SU-DHL-6 (cell line): ENCODE data around the gene CYBRD1.

Source experiments
- H2AFZ ChIP-seq: fragments of 200-600 bp; sonication (generic); 2 replicates; pipeline ENCODE4 v1.6.1; 2014; ENCODE audit warnings: low read depth, mild to moderate bottlenecking, moderate library complexity, mixed read lengths, antibody characterized with exemption, low read length; ENCODE audit not compliant: severe bottlenecking
- H3F3A ChIP-seq: fragments of 200-600 bp; shearing (Covaris generic); 2 replicates; pipeline ENCODE4 v1.6.0; 2016; ENCODE audit warnings: antibody characterized with exemption, mild to moderate bottlenecking; ENCODE audit not compliant: insufficient read depth
- H3K27ac ChIP-seq: fragments of 200-600 bp; sonication (generic); 2 replicates; pipeline ENCODE4 v1.5.1; 2016; ENCODE audit warnings: low read depth, mild to moderate bottlenecking, low read length, moderate library complexity, mixed read lengths
- H3K27me3 ChIP-seq: fragments of 200-600 bp; sonication (generic), shearing (Covaris generic); 2 replicates; pipeline ENCODE4 v1.6.0; 2014; ENCODE audit warnings: mild to moderate bottlenecking, low read length
- H3K36me3 ChIP-seq: fragments of 200-600 bp; sonication (generic); 2 replicates; pipeline ENCODE4 v1.6.1; 2014; ENCODE audit warnings: mild to moderate bottlenecking, low read length, mixed read lengths
- H3K4me2 ChIP-seq: fragments of 300-600, 200-600 bp; shearing (Covaris generic), sonication (generic); 2 replicates; pipeline ENCODE4 v1.6.0; 2014; ENCODE audit warnings: low read length, low read depth, mild to moderate bottlenecking; ENCODE audit not compliant: poor library complexity, severe bottlenecking
- H3K4me3 ChIP-seq: fragments of 200-600 bp; sonication (generic); 2 replicates; pipeline ENCODE4 v1.5.1; 2014; ENCODE audit warnings: antibody characterized with exemption, low read length, mild to moderate bottlenecking, mixed read lengths; ENCODE audit not compliant: insufficient read depth, poor library complexity, severe bottlenecking
- H3K79me2 ChIP-seq: fragments of 200-600 bp; sonication (generic); 2 replicates; pipeline ENCODE4 v1.6.1; 2014; ENCODE audit warnings: mild to moderate bottlenecking, low read length, moderate library complexity; ENCODE audit not compliant: insufficient read depth
- H3K9ac ChIP-seq: fragments of 200-600 bp; sonication (generic); 2 replicates; pipeline ENCODE4 v1.7.0; 2014; ENCODE audit warnings: mild to moderate bottlenecking, low read length
- H3K9me2 ChIP-seq: fragments of 200-600 bp; sonication (generic); replicated peaks from 2 replicates; pipeline ENCODE4 v1.6.1; 2014; ENCODE audit warnings: low read length; ENCODE audit not compliant: insufficient read depth
- H3K9me3 ChIP-seq: fragments of 200-600 bp; sonication (generic); 2 replicates; pipeline ENCODE4 v1.6.1; 2014; ENCODE audit warnings: low read length, mixed read lengths; ENCODE audit not compliant: insufficient read depth
- H4K20me1 ChIP-seq: fragments of 200-600 bp; sonication (generic); 2 replicates; pipeline ENCODE4 v1.6.1; 2014; ENCODE audit warnings: low read depth, mild to moderate bottlenecking, antibody characterized with exemption, low read length, moderate library complexity, mixed read lengths
- EZH2phosphoT487 ChIP-seq: fragments of 200-600 bp; sonication (generic), shearing (Covaris generic); conservative IDR thresholded peaks from 2 replicates; pipeline ENCODE4 v1.6.1; 2018; ENCODE audit warnings: mild to moderate bottlenecking, antibody characterized with exemption, low read length, moderate library complexity, mixed read lengths
- TF ChIP-seq, protein P1 (sequence below): fragments of 200-600 bp; sonication (generic); IDR thresholded peaks from one replicate; pipeline ENCODE4 v1.5.1; 2017; ENCODE audit warnings: antibody characterized with exemption, mild to moderate bottlenecking, low read length, moderate library complexity; ENCODE audit not compliant: insufficient read depth, poor library complexity, severe bottlenecking

CYBRD1 gene

GRCh38 chr2:171566753-171567152, 44.5 kb downstream of the CYBRD1 start:
- no peaks in the 10 kb centered on the region for H3K9me2 ChIP-seq
- no peak overlapping the region for H3K27ac ChIP-seq
- TF ChIP-seq, protein P1, sequence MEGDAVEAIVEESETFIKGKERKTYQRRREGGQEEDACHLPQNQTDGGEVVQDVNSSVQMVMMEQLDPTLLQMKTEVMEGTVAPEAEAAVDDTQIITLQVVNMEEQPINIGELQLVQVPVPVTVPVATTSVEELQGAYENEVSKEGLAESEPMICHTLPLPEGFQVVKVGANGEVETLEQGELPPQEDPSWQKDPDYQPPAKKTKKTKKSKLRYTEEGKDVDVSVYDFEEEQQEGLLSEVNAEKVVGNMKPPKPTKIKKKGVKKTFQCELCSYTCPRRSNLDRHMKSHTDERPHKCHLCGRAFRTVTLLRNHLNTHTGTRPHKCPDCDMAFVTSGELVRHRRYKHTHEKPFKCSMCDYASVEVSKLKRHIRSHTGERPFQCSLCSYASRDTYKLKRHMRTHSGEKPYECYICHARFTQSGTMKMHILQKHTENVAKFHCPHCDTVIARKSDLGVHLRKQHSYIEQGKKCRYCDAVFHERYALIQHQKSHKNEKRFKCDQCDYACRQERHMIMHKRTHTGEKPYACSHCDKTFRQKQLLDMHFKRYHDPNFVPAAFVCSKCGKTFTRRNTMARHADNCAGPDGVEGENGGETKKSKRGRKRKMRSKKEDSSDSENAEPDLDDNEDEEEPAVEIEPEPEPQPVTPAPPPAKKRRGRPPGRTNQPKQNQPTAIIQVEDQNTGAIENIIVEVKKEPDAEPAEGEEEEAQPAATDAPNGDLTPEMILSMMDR, result no peak
- TF ChIP-seq EZH2phosphoT487, result no peak
- H3K36me3 ChIP-seq, result no peaks in the 10 kb centered on the region
- H3F3A ChIP-seq, result no peaks in the 10 kb centered on the region
- H3K9ac ChIP-seq, result no peak overlapping the region
- no peak overlapping the region for H3K4me3 ChIP-seq
- H4K20me1 ChIP-seq, result no peaks in the 10 kb centered on the region
- H3K27me3 ChIP-seq, result no peaks in the 10 kb centered on the region
- no peak overlapping the region for H2AFZ ChIP-seq
- no peak overlapping the region for H3K4me2 ChIP-seq
- no peaks in the 10 kb centered on the region for H3K79me2 ChIP-seq
- H3K9me3 ChIP-seq, result no peaks in the 10 kb centered on the region

- Histone ChIP-seq H3K27me3 (no peaks in the 10 kb centered on the region), H4K20me1 (no peaks in the 10 kb centered on the region), H3K79me2 (no peaks in the 10 kb centered on the region), H3K9me3 (no peaks in the 10 kb centered on the region), H3K9ac (no peak overlapping the region), H3K27ac (no peak overlapping the region), H3K4me3 (no peak overlapping the region), H3K4me2 (no peak overlapping the region), H3K36me3 (no peaks in the 10 kb centered on the region), H2AFZ (no peak overlapping the region), H3F3A (no peaks in the 10 kb centered on the region), H3K9me2 (no peaks in the 10 kb centered on the region)
- TF ChIP-seq, protein P1, result no peak
- TF ChIP-seq EZH2phosphoT487, result no peak
Observed at GRCh38 chr2:171568089-171568488, 45.8 kb downstream of the CYBRD1 start.

DNA sequence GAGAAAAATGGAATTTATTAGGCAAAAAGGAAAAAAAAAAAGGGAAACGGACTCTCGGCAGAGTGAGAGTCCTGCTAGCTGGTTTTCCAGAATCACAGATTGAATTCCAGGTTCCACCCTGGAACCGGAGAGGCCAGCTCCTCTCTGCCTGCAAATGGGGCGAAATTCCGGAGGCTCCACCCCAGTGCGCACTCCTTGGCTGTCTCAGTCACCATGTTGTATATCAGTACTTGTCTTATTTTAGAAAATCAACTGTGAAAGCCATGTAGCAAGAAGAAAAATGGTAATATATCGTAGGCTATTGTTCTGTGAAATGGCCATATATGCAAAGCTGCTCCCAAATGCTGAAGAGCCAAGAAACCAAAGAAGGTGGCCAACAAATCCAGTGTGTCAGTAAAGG, 49.4 kb downstream of the CYBRD1 start:
- TF ChIP-seq, protein P1, result no peak
- no peak for TF ChIP-seq EZH2phosphoT487
- no peak overlapping the region for H2AFZ ChIP-seq
- H3K9ac ChIP-seq, result no peak overlapping the region
- H3K27me3 ChIP-seq, result no peaks in the 10 kb centered on the region
- no peak overlapping the region for H3K4me2 ChIP-seq
- no peaks in the 10 kb centered on the region for H3K9me3 ChIP-seq
- no peaks in the 10 kb centered on the region for H3K9me2 ChIP-seq
- H3K36me3 ChIP-seq, result no peaks in the 10 kb centered on the region
- H3K79me2 ChIP-seq, result no peaks in the 10 kb centered on the region
- no peak overlapping the region for H3K4me3 ChIP-seq
- H3F3A ChIP-seq, result no peaks in the 10 kb centered on the region
- H4K20me1 ChIP-seq, result no peaks in the 10 kb centered on the region
- no peak overlapping the region for H3K27ac ChIP-seq

GRCh38 chr2:171574149-171574795, 52.0 kb downstream of the CYBRD1 start:
- no peaks in the 10 kb centered on the region for H3K9me3 ChIP-seq
- peak overlapping the region; percentile 97 for H2AFZ ChIP-seq
- peak overlapping the region; percentile 38 for H3K4me2 ChIP-seq
- no peaks in the 10 kb centered on the region for H3K36me3 ChIP-seq
- no peak overlapping the region for H3K9ac ChIP-seq
- no peaks in the 10 kb centered on the region for H3K79me2 ChIP-seq
- no peaks in the 10 kb centered on the region for H3F3A ChIP-seq
- H4K20me1 ChIP-seq, result no peaks in the 10 kb centered on the region
- H3K9me2 ChIP-seq, result no peaks in the 10 kb centered on the region
- no peak for TF ChIP-seq EZH2phosphoT487
- TF ChIP-seq, protein P1, result peak; percentile 72
- no peak overlapping the region for H3K4me3 ChIP-seq
- no peaks in the 10 kb centered on the region for H3K27me3 ChIP-seq
- no peak overlapping the region for H3K27ac ChIP-seq
